NCI-H82 (cell line): ENCODE results near the gene FOXD4L3.
"Not testable (repeated sequence)": the region's sequence is repeated elsewhere in the genome, so short reads cannot be mapped to it uniquely, and the experiment has no call there.

Source experiments
- DNase-seq: peaks from one replicate; lab custom pipeline; 2025; lab: John Stamatoyannopoulos, UW

The FOXD4L3 gene

GRCh38 chr9:68302567-68302966, at the start of gene FOXD4L3:
Gene FOXD4L3, plus strand, starts transcription at chr9:68302867. Its CDS starts 85 bp downstream, at chr9:68302952.
- not testable (repeated sequence) for DNase-seq

- not testable (repeated sequence) for DNase-seq
Measured at GRCh38 chr9:68281041-68281440, 21.6 kb upstream of the FOXD4L3 start.

- not testable (repeated sequence) for DNase-seq
Measured at GRCh38 chr9:68303771-68304170, 1.1 kb downstream of the FOXD4L3 start.

GRCh38 chr9:68304212-68304611, 1.5 kb downstream of the FOXD4L3 start:
- not testable (repeated sequence) for DNase-seq

GRCh38 chr9:68304777-68305176, 2.1 kb downstream of the FOXD4L3 start:
- DNase-seq = not testable (repeated sequence)

- DNase-seq = not testable (repeated sequence)
Measured at GRCh38 chr9:68305680-68306285, 3.1 kb downstream of the FOXD4L3 start.

GRCh38 chr9:68306391-68306964, 3.8 kb downstream of the FOXD4L3 start:
- DNase-seq = not testable (repeated sequence)

GRCh38 chr9:68307127-68307526, 4.5 kb downstream of the FOXD4L3 start:
- DNase-seq = not testable (repeated sequence)

- DNase-seq = not testable (repeated sequence)
Measured at GRCh38 chr9:68307654-68308053, 5.0 kb downstream of the FOXD4L3 start.

GRCh38 chr9:68311208-68311607, 8.5 kb downstream of the FOXD4L3 start:
- not testable (repeated sequence) for DNase-seq

- DNase-seq = not testable (repeated sequence)
Measured at GRCh38 chr9:68318209-68318608, 15.5 kb downstream of the FOXD4L3 start.

GRCh38 chr9:68323749-68324148, 21.1 kb downstream of the FOXD4L3 start:
- not testable (repeated sequence) for DNase-seq

GRCh38 chr9:68324518-68324917, 21.9 kb downstream of the FOXD4L3 start:
- not testable (repeated sequence) for DNase-seq

GRCh38 chr9:68329106-68329505, 26.4 kb downstream of the FOXD4L3 start:
- not testable (repeated sequence) for DNase-seq

- DNase-seq = not testable (repeated sequence)
Measured at GRCh38 chr9:68330531-68331173, 28.0 kb downstream of the FOXD4L3 start.

- not testable (repeated sequence) for DNase-seq
Measured at GRCh38 chr9:68332122-68332521, 29.5 kb downstream of the FOXD4L3 start.

GRCh38 chr9:68335935-68336334, 33.3 kb downstream of the FOXD4L3 start:
- DNase-seq = not testable (repeated sequence)

GRCh38 chr9:68336639-68337339, 34.1 kb downstream of the FOXD4L3 start:
- not testable (repeated sequence) for DNase-seq

- DNase-seq = not testable (repeated sequence)
Measured at GRCh38 chr9:68338000-68338399, 35.3 kb downstream of the FOXD4L3 start.

- not testable (repeated sequence) for DNase-seq
Measured at GRCh38 chr9:68342265-68343025, 39.8 kb downstream of the FOXD4L3 start.

GRCh38 chr9:68343242-68343641, 40.6 kb downstream of the FOXD4L3 start:
- DNase-seq = not testable (repeated sequence)

GRCh38 chr9:68343992-68344391, 41.3 kb downstream of the FOXD4L3 start:
- not testable (repeated sequence) for DNase-seq
